Activated naive CD4-positive, alpha-beta T cell treated with anti-CD3 and anti-CD28 coated beads, Interleukin-2, amount 50 U/mL, for 72 hours (primary cell): ENCODE data around the gene TGFBR3L. TPM values are rescaled to one million over a fixed set of nuclear protein-coding genes. Genes with fewer than 3 reads are reported as not detected.

Experiments
- ATAC-seq, 2 donors: fragments of 150-1000 bp; cut with Tn5 transposase; 2 replicates each; pipeline ENCODE4 v1.10.0; 2021; ENCODE audit warnings: mild to moderate bottlenecking in 2 of 2, moderate library complexity in 2 of 2
- DNase-seq, 2 donors: peaks; one replicate each; pipeline ENCODE4 v3.0.0; 2021 to 2022; ENCODE audit warnings: low spot score in 2 of 2
- H3K27ac Mint-ChIP-seq, 2 donors: one replicate each; pipeline ENCODE4 v1.8.0; 2022; ENCODE audit warnings: mild to moderate bottlenecking in 2 of 2, mixed read lengths in 2 of 2
- H3K36me3 Mint-ChIP-seq, 2 donors: one replicate each; pipeline ENCODE4 v1.8.0; 2022; ENCODE audit warnings: mixed read lengths in 2 of 2
- H3K9me3 Mint-ChIP-seq, 2 donors: one replicate each; pipeline ENCODE4 v1.8.0; 2022; ENCODE audit warnings: mixed read lengths in 2 of 2
- total RNA-seq, 2 donors: library from RNA; stranded (reverse); gene quantifications; one replicate each; pipeline ENCODE4 v1.2.3, GENCODE V29; 2022

TGFBR3L gene
- total RNA-seq, 2 donors from 2014 or later, result 3.3 to 5.8 TPM

DNA sequence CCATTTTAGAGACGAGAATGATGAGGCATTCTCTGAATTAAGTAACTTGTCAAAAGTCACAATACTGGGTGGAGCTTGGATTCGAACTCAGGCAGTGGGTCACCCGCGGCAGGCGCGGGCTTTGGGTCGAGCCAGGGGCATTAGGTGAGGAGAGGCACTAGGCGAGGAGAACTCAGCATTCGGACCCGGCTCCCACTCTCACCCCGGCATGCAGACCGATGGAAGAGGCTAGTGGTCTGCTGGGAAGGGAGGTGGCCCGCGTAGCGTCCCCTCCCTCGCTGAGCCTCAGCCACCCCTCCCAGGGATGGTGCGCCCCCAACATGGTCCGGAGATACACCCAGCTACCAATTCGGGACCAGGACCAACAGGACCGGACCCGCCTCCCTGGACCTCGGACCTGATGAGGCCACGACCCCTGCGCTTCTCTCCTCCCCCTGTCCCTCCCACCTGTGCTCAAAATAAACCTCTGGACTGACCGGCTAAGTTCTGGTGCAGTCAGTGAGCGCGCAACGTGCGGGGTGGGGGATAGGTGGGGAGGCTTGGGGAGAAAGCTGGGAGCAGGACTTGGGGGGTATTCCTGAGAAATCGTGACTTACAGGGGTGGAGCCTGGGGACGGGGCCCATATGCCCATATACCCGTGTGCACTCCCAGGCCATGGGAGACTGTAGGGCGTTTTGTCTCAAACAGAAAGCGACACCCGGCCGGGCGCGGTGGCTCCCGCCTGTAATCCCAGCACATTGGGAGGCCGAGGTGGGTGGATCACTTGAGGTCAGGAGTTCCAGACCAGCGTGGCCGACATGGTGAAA lies 4.2 kb downstream of the TGFBR3L start:
- DNase-seq (no peak), ATAC-seq (no peak)
- H3K36me3 Mint-ChIP-seq, result peaks cover 0 to 4% of the 10 kb centered on the region in 2 donors

DNA sequence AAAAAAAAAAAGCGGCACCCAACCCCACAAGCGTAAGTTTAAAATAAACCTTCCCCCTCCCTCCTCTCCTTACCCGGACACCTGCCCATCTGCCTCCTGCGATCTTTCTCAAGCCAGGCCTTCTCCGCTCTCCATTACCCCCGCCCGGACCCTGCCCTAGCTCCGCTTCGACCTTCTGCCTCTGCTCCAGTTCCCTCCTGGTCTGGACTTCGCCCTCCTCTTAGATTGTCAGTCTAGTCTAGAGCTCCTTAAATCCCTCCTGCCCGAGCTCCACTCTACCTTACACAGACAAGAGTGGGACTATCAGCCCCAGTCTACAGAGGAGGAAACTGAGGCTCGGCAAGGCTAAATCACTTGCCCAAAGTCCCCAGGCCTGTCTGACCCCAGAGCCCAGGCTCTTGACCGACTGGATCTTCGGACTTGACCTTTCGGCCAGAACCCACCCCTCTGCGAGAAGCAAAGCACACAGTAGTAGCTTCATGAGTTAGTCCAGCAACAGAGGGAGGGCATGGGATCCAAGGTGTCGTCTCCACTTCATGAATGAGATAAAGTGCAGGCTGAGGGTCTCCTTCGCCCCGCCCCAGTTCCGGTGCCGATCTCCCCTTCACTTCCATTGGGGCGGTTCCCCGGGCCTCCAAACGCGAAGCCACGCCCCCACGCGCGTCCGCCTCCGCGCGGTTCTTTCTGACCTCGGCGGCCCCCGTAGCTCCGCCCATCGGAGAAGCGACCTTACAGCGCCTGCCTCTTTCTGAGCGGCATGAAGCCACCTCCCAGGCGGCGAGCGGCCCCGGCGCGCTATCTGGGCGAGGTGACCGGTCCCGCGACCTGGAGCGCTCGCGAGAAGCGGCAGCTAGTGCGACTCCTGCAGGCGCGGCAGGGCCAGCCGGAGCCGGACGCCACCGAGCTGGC lies 5.2 kb downstream of the TGFBR3L start, which contains the start of gene SNAPC2:
Gene SNAPC2, plus strand, starts transcription at position 729 of the 909 bp plus-strand sequence. Its CDS starts 29 bp downstream, at position 758.
- Mint-ChIP-seq H3K36me3 (peaks cover 0 to 4% of the 10 kb centered on the region in 2 donors), H3K27ac (peak within 1 kb of the TSS; percentile 67 to 74), H3K9me3 (no peaks in the 10 kb centered on the region)
- ATAC-seq (peak; percentile 72 to 76), DNase-seq (peak; percentile 96 to 98)

More for the DNA sequence above, 4.2 kb downstream of the TGFBR3L start:
- Mint-ChIP-seq H3K9me3 (no peaks in the 10 kb centered on the region), H3K27ac (no peak overlapping the region)

DNA sequence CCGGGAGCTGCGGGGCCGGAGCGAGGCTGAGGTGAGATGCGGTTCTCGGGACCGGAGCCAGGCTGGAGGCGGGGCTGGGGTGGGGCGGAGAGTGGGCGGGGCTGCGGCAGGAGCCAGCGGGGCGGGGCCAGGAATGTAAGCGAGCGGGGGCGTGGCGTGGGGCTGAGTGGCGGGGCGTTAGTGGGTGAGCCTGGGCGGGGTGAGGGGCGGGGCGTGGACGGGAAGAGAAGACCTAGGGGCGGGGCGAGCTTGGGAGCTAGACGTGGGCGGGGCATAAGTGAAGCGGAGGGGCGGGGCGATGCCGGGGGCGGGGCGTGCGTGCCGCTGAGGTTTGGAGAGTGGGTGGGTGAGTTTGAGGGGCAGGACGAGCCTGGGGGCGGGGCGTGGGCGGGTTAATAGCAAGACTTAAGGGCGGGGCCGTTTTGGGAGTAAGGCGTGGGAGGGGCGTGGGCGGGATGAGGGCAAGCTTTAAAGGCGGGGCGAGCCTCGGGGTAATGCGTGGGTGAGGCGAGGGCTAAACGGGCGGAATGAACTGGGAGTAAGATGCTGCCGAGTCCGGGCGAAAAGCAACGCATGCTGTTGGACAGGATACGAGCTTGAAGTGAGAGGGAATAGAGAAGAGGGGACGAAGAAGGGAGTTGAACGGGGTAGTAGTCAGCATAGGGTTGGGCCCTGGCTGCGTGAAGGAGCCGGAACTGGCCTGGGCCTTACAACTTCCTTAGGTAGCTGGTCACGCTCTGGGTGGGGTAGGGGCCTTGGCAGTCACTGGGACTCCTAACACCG lies 6.1 kb downstream of the TGFBR3L start:
- H3K36me3 Mint-ChIP-seq, result peaks cover 0 to 4% of the 10 kb centered on the region in 2 donors
- DNase-seq (peak; percentile 93 to 96), ATAC-seq (peak; percentile 48 to 63)
- peak overlapping the region; percentile 67 to 73 for H3K27ac Mint-ChIP-seq
- H3K9me3 Mint-ChIP-seq, result no peaks in the 10 kb centered on the region

DNA sequence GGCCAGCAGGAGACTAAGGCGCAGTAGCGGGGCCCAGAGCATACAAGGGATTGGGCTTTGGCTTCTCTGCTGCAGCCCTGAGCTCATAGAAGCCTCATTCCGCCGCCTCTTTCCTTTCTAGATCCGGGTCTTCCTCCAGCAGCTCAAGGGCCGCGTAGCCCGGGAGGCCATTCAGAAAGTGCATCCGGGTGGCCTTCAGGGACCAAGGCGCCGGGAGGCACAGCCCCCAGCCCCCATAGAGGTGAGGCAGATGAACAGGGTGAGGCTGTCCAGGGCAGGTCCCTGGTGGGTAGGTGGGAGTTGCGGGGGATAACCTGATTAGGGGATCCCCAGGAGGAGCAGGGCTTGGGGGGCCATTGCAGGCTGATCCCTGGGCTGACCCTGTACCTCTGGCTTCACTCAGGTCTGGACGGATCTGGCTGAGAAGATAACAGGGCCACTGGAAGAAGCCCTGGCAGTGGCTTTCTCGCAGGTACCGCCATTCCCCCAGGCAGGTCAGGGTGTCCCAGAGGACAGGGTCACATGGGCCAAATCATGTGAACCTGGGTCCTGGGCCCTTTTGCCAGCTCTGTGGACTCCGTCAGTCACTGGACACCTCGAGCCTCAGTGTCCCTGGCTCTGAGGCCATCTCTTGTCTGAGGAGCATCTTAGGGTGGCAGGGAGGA lies 6.8 kb downstream of the TGFBR3L start:
- DNase-seq (no peak), ATAC-seq (no peak)
- Mint-ChIP-seq H3K36me3 (peaks cover 0 to 4% of the 10 kb centered on the region in 2 donors), H3K27ac (peak overlapping the region in 1 of 2 donors; percentile 67), H3K9me3 (no peaks in the 10 kb centered on the region)

DNA sequence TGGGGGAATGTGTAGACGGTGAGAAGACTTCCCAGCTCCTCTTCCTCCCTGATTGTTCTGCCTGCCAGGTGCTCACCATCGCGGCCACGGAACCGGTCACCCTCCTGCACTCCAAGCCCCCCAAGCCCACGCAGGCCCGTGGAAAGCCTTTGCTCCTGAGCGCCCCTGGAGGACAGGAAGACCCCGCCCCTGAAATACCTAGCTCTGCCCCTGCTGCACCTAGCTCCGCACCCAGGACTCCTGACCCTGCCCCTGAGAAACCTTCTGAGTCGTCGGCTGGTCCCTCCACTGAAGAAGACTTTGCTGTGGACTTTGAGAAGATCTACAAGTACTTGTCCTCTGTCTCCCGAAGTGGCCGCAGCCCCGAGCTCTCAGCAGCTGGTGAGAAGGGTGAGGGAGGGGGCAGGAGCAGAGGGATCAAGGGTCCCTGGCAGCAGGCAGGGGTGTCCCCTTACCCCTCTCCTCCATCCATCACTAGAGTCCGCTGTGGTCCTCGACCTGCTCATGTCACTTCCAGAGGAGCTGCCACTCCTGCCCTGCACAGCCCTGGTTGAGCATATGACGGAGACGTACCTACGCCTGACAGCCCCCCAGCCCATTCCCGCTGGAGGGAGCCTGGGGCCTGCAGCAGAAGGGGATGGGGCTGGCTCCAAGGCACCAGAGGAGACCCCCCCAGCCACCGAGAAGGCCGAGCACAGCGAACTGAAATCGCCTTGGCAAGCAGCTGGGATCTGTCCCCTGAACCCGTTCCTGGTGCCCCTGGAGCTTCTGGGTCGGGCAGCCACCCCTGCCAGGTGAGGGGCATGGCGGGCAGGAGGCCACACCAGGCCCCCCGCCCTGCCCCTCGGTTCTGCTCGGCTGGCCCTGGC lies 7.6 kb downstream of the TGFBR3L start:
- no peaks in the 10 kb centered on the region for H3K9me3 Mint-ChIP-seq
- H3K27ac Mint-ChIP-seq, result no peak overlapping the region
- DNase-seq (no peak), ATAC-seq (no peak)
- H3K36me3 Mint-ChIP-seq, result peaks cover 0 to 4% of the 10 kb centered on the region in 2 donors

DNA sequence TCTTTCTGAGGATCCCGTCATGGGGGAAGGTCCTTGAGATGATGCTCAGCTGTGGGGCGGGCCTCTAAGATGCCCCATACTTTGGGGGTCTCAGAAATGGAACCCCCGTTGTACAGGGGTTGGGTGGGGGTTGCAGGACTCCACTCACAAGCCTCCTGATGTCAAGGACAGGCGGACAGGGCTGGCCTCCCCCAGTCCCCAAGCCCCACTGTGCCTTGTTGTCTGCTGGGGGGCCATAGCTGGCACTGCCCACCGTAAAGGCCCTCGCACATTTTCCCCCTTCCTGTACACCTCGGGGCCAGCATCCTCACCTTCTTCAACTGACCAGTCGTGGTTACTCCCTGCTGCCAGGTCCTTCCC lies 8.2 kb downstream of the TGFBR3L start:
- Mint-ChIP-seq H3K27ac (no peak overlapping the region), H3K36me3 (peaks cover 0 to 4% of the 10 kb centered on the region in 2 donors), H3K9me3 (no peaks in the 10 kb centered on the region)
- DNase-seq (no peak), ATAC-seq (no peak)

DNA sequence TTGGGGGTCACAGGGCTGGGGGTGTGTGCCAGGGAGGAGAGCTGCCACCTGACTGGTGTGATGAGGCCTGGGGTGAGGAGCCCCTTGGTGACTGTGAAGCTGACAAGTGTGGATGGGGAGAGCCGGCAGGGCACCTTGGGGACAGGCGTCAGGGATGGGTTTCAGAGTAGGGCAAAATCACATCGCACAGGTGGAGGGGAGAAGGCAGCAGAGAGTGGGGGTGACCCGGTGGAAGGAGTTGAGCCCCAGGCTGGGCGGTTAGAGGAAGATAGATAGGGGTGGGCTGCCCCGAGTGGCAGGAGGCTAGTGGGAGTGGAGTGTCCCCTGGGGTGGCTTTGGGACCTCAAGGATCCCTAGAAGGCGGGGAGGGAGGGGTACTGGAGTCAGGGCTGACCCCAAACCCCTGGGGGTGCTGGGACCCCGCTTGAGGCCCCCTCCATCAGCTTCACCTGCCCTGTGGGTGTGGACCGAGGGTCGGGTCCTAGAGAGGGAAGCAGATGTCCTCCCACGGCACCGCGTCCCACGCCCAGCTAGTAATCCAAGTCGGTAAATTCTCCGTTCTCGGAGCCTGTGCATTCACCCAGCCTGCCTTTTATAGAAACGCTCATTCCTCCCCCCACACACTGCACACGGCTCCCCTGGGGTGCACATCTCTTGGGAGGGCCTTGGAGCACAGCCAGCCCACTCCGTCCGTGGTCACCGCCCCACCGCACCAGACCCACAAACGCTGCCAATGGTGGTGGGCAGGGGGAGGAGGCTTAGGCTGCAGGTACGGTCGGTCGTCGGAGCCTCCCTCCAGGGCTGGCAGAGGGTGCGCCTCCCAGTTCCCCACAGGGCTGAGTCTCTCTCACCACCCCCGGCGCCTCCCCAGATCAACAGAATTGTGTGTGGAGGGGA lies 8.9 kb downstream of the TGFBR3L start:
- Mint-ChIP-seq H3K9me3 (no peaks in the 10 kb centered on the region), H3K36me3 (peaks cover 0 to 4% of the 10 kb centered on the region in 2 donors), H3K27ac (peak overlapping the region in 1 of 2 donors; percentile 29)
- DNase-seq (no peak), ATAC-seq (no peak)

DNA sequence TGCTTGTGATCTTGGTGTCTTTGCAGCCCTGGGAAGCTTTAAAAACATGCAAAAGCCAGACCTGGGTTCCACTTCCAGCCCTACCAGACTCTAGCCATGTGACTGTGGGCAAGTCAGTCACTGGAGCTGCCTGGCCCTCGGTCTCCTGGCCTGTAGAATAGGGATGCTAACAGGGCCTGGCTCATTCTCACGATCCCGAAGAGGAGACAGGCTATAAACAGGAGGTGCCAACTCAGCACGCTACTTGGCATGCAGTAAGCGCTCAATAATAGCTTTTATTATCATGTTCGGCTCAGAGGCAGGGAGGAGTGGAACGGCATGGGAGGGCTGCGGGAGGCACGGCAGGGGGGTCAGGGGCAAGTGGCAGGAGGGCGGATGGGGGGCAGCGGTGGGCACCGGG lies 9.6 kb downstream of the TGFBR3L start:
- ATAC-seq, result no peak
- DNase-seq, result no peak
- Mint-ChIP-seq H3K36me3 (peaks cover 0 to 4% of the 10 kb centered on the region in 2 donors), H3K9me3 (no peaks in the 10 kb centered on the region), H3K27ac (no peak overlapping the region)

DNA sequence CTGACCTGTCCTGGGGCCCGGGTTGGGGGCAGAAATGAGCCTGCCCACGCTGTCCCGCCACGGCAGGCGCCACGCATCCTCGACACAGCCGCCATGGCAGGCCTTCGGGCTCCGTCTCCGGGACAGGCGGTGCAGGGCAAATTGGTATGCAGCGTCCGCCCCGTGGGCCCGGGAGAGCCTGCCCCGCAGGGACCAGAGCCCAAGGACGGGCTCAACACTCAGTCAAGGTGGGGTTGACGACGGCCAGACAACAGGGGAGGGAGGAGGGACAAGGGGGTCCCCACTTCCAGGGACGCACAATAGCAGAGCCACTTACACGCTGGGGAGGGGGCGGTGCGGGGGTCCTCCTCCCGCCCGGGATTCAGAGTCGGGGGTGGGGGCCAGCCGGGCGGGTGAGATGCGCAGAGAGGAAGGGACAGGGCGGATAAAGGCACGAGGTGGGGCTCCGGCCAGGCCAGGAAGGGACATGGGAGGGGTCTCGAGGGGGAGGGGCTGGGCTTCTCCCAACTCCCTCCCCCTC lies 10.1 kb downstream of the TGFBR3L start:
- ATAC-seq (no peak), DNase-seq (no peak)
- Mint-ChIP-seq H3K36me3 (peaks cover 0 to 3% of the 10 kb centered on the region in 2 donors), H3K9me3 (no peaks in the 10 kb centered on the region), H3K27ac (no peak overlapping the region)

DNA sequence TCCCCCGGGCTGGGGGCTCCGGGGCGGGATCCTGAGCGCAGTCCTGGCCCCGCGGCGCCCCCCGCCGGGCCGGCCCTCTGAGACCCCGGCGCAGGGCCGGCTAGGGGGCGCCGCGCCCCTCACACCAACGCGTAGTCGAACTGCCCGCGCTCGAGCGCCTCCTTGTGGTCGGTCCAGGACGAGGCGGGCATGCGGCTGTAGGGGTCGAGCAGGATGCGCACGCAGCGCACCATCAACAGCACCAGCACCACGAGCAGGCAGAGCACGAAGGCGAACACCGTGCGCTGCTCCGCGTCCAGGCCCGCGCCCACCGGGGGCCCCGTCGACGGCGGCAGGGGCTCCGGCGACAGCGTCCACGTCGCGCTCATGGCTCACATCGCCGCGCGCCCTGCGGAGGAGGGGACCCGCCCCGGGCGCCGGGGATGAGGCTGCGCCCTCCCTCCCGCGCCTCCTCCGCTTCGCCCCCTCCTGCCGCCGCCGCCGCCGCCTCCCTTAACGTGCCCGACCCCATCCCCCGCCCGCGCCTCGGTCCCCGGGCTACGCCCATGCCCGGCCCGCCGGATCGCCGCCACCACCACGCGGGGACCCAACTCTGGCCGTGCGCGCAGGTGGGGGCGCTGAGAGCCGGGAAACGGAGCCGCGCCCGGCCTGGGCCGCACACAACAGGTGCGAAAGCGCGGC lies 10.7 kb downstream of the TGFBR3L start:
- ATAC-seq (peak in 1 of 2 donors; percentile 48), DNase-seq (peak in 1 of 2 donors; percentile 90)
- no peaks in the 10 kb centered on the region for H3K36me3 Mint-ChIP-seq
- H3K27ac Mint-ChIP-seq, result no peak overlapping the region
- no peaks in the 10 kb centered on the region for H3K9me3 Mint-ChIP-seq

DNA sequence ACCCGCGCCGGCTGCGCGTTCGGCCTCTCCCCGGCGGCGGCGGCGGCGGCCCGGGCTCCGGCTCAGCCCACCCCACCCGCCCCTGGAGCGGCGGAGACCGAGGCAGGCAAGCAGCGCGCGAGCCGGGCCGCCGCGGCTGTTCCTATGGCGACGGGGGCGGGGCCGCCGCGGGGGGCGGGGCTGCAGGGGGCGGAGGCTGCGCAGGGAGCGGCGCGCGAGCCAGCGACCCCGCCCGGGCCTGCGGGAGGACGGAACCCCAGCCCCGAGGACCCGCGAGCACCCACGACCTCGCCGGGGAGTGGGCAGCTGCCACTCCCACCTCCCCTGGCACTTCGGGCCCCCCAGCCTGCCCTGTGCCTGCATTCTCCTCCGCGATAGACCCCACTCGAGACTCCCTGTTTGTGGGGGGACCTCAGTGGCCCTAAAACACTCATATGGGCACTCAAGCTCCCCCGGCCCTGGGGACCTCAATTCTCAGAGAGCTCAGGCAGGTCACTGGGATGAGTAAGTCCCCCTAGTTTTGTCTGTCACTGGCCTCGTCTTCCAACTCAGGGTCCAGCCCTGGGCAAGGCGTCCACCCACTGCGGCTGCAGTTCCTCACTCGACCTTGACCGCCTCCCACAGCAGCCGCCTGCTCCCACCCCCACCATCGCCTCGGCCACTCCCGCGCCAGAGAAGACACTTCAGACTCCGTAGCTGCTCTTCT lies 11.5 kb downstream of the TGFBR3L start, which contains the start of gene CTXN1:
Gene CTXN1, minus strand, starts transcription at position 115 of the 706 bp plus-strand sequence. CDS start 597 bp downstream, outside the sequence.
- Mint-ChIP-seq H3K36me3 (no peaks in the 10 kb centered on the region), H3K9me3 (no peaks in the 10 kb centered on the region), H3K27ac (peak within 1 kb of the TSS in 1 of 2 donors; percentile 44)
- peak in 1 of 2 donors; percentile 86 for DNase-seq
- ATAC-seq, result peak; percentile 32 to 65

DNA sequence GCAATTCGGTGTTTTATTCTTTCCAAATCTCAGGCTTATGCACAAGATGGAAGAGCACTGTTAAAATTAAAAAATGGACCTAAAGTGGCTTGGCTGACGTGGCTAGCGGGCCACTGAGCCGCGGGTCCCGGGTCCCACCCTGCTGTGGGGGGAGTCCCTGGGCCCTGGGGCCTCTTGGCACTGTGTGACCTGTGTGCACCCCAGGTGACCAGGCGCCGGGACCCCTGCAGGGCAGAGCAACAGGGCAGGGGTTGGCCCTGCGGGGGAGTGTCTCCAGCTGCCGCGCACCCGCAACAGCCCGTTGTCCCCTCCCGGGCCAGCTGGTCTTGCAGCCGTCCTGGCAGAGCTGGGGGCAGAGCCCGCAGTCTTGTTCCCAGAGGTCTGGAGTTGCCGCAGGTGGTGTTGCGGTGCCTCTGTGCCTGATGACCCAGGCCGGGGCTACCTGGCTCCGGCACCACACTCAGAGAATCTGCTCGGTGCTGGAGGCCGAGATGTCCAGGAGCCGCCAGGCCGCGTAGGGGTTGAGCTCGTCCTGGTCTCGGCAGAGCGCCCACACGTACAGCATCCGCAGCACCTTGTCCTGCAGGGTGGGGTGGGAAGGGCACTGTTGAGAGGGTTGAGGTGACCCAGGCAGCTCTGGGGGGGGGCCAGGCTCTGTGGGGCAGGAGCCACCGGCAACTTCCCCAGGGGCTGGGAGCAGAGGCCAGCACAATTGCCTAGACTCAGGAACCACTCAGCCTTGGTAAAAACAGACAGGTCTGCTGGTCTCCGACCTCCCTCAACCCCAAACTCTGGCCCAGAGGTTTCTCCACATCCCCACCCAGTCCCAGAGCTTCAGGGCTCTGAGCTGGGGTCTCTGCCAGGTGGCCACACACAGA lies 12.3 kb downstream of the TGFBR3L start:
- no peaks in the 10 kb centered on the region for H3K9me3 Mint-ChIP-seq
- H3K27ac Mint-ChIP-seq, result peak overlapping the region in 1 of 2 donors; percentile 44
- ATAC-seq, result no peak
- H3K36me3 Mint-ChIP-seq, result no peaks in the 10 kb centered on the region
- DNase-seq, result no peak
